BLaER1 treated with 17β-estradiol and CSF1 and Interleukin-3, amounts not matched to agents 10 nM and 100 nM (cell line): ENCODE results near the gene ALK.

ENCODE experiments used
- H3K27ac ChIP-seq, 11 experiments: shearing (Covaris generic); formaldehyde crosslinking; 2 replicates each; pipeline ENCODE4 v1.8.1; 2022
- H3K27me3 ChIP-seq, 11 experiments: shearing (Covaris generic); formaldehyde crosslinking; 2 replicates each; pipeline ENCODE4 v1.8.1; 2022
- H3K36me3 ChIP-seq, 11 experiments: shearing (Covaris generic); formaldehyde crosslinking; 2 replicates each; pipeline ENCODE4 v1.8.1; 2022
- H3K4me1 ChIP-seq, 10 experiments: shearing (Covaris generic); formaldehyde crosslinking; 2 replicates each; pipeline ENCODE4 v1.8.1; 2022
- H3K4me2 ChIP-seq, 11 experiments: shearing (Covaris generic); formaldehyde crosslinking; 2 replicates each; pipeline ENCODE4 v1.8.1; 2022
- H3K4me3 ChIP-seq, 10 experiments: shearing (Covaris generic); formaldehyde crosslinking; 2 replicates each; pipeline ENCODE4 v1.8.1; 2022
- H3K9ac ChIP-seq, 11 experiments: shearing (Covaris generic); formaldehyde crosslinking; 2 replicates each; pipeline ENCODE4 v1.8.1; 2022
- H3K9me3 ChIP-seq, 11 experiments: shearing (Covaris generic); formaldehyde crosslinking; replicated peaks in 1 of 11; 2 replicates each; pipeline ENCODE4 v1.8.1; 2022
- H4K20me1 ChIP-seq, 11 experiments: shearing (Covaris generic); formaldehyde crosslinking; 2 replicates each; pipeline ENCODE4 v1.8.1; 2022
- Cebpa-rat ChIP-seq, 11 experiments: shearing (Covaris generic); IDR thresholded peaks; 2 replicates each; pipeline ENCODE4 v1.8.1; 2022

Gene ALK

GRCh38 chr2:29360016-29360784, 561.2 kb downstream of the ALK start:
- H3K27me3 ChIP-seq, result no peaks in the 10 kb centered on the region
- no peak for TF ChIP-seq Cebpa-rat (IDR thresholded peaks at IDR 0.05)
- H3K4me2 ChIP-seq, result peak overlapping the region in 3 of 11 experiments; percentile 1 to 21 (median 13); a peak in 3 of 22 replicates
- H3K4me1 ChIP-seq, result peaks cover 0 to 7% (median 0%) of the 10 kb centered on the region in 10 experiments; a peak in 3 of 20 replicates
- no peaks in the 10 kb centered on the region for H3K36me3 ChIP-seq
- no peaks in the 10 kb centered on the region for H3K9me3 ChIP-seq
- H3K9ac ChIP-seq, result no peak overlapping the region
- H4K20me1 ChIP-seq, result no peaks in the 10 kb centered on the region
- H3K4me3 ChIP-seq, result no peak overlapping the region
- no peak overlapping the region for H3K27ac ChIP-seq

- Histone ChIP-seq H3K9me3 (no peaks in the 10 kb centered on the region), H3K4me3 (no peak overlapping the region), H3K27me3 (no peaks in the 10 kb centered on the region), H3K9ac (no peak overlapping the region), H3K4me2 (no peak overlapping the region), H3K4me1 (no peaks in the 10 kb centered on the region), H3K27ac (no peak overlapping the region), H3K36me3 (no peaks in the 10 kb centered on the region), H4K20me1 (no peaks in the 10 kb centered on the region)
- no peak for TF ChIP-seq Cebpa-rat (IDR thresholded peaks at IDR 0.05)
These were observed 567.9 kb downstream of the ALK start for GRCh38 chr2:29353403-29353991.

GRCh38 chr2:29351916-29352591, 569.3 kb downstream of the ALK start:
- no peaks in the 10 kb centered on the region for H3K9me3 ChIP-seq
- no peak overlapping the region for H3K27ac ChIP-seq
- no peaks in the 10 kb centered on the region for H3K36me3 ChIP-seq
- H3K9ac ChIP-seq, result no peak overlapping the region
- H4K20me1 ChIP-seq, result no peaks in the 10 kb centered on the region
- no peak overlapping the region for H3K4me3 ChIP-seq
- TF ChIP-seq Cebpa-rat (IDR thresholded peaks at IDR 0.05), result no peak
- H3K4me2 ChIP-seq, result no peak overlapping the region
- no peaks in the 10 kb centered on the region for H3K4me1 ChIP-seq
- H3K27me3 ChIP-seq, result no peaks in the 10 kb centered on the region

- Histone ChIP-seq H3K9me3 (no peaks in the 10 kb centered on the region), H3K4me1 (peaks cover 0 to 3% (median under 1%) of the 10 kb centered on the region in 10 experiments; a peak in 10 of 20 replicates), H3K4me3 (no peak overlapping the region), H4K20me1 (no peaks in the 10 kb centered on the region), H3K4me2 (no peak overlapping the region), H3K9ac (no peak overlapping the region), H3K27me3 (no peaks in the 10 kb centered on the region), H3K27ac (no peak overlapping the region), H3K36me3 (no peaks in the 10 kb centered on the region)
- no peak for TF ChIP-seq Cebpa-rat (IDR thresholded peaks at IDR 0.05)
These were observed 570.1 kb downstream of the ALK start for GRCh38 chr2:29351248-29351647.

- Histone ChIP-seq H3K27me3 (no peaks in the 10 kb centered on the region), H3K9ac (no peak overlapping the region), H3K4me3 (no peak overlapping the region), H3K4me1 (peaks cover 0 to 11% (median 3%) of the 10 kb centered on the region in 10 experiments; a peak in 10 of 20 replicates), H3K27ac (no peak overlapping the region), H4K20me1 (no peaks in the 10 kb centered on the region), H3K36me3 (no peaks in the 10 kb centered on the region), H3K9me3 (no peaks in the 10 kb centered on the region), H3K4me2 (no peak overlapping the region)
- TF ChIP-seq Cebpa-rat (IDR thresholded peaks at IDR 0.05), result no peak
These were observed 571.9 kb downstream of the ALK start for GRCh38 chr2:29349316-29350030.

GRCh38 chr2:29347774-29348461, 573.5 kb downstream of the ALK start:
- Histone ChIP-seq H3K9me3 (no peaks in the 10 kb centered on the region), H3K27me3 (no peaks in the 10 kb centered on the region), H3K4me3 (no peak overlapping the region), H3K9ac (no peak overlapping the region), H4K20me1 (no peaks in the 10 kb centered on the region), H3K36me3 (no peaks in the 10 kb centered on the region), H3K4me1 (peaks cover 0 to 11% (median 3%) of the 10 kb centered on the region in 10 experiments; a peak in 10 of 20 replicates), H3K4me2 (no peak overlapping the region), H3K27ac (no peak overlapping the region)
- no peak for TF ChIP-seq Cebpa-rat (IDR thresholded peaks at IDR 0.05)

- no peaks in the 10 kb centered on the region for H4K20me1 ChIP-seq
- H3K27ac ChIP-seq, result no peak overlapping the region
- no peak overlapping the region for H3K4me3 ChIP-seq
- H3K27me3 ChIP-seq, result no peaks in the 10 kb centered on the region
- H3K9me3 ChIP-seq, result no peaks in the 10 kb centered on the region
- H3K36me3 ChIP-seq, result no peaks in the 10 kb centered on the region
- H3K9ac ChIP-seq, result no peak overlapping the region
- peak overlapping the region in 2 of 11 experiments; percentile 10 to 22; a peak in 2 of 22 replicates for H3K4me2 ChIP-seq
- TF ChIP-seq Cebpa-rat (IDR thresholded peaks at IDR 0.05), result no peak
- peaks cover 0 to 11% (median 3%) of the 10 kb centered on the region in 10 experiments; a peak in 10 of 20 replicates for H3K4me1 ChIP-seq
These were observed 576.1 kb downstream of the ALK start for GRCh38 chr2:29345236-29345635.

- no peaks in the 10 kb centered on the region for H3K27me3 ChIP-seq
- no peak overlapping the region for H3K4me3 ChIP-seq
- no peak overlapping the region for H3K9ac ChIP-seq
- no peaks in the 10 kb centered on the region for H3K36me3 ChIP-seq
- no peak for TF ChIP-seq Cebpa-rat (IDR thresholded peaks at IDR 0.05)
- H4K20me1 ChIP-seq, result no peaks in the 10 kb centered on the region
- no peaks in the 10 kb centered on the region for H3K9me3 ChIP-seq
- no peak overlapping the region for H3K4me2 ChIP-seq
- no peak overlapping the region for H3K27ac ChIP-seq
- H3K4me1 ChIP-seq, result peaks cover 0 to 11% (median 3%) of the 10 kb centered on the region in 10 experiments; a peak in 10 of 20 replicates
These were observed 577.6 kb downstream of the ALK start for GRCh38 chr2:29343830-29344229.
